K562 (cell line): ENCODE measurements around the gene LCE3E.

ENCODE experiments used
- MYNN ChIP-seq, 2 experiments: sonication (generic); formaldehyde crosslinking in 1 of 2; IDR thresholded peaks; 2 replicates each; pipeline versions ENCODE4 v1.5.0 to v1.6.1; 2016 to 2020; ENCODE audit warnings: antibody characterized with exemption in 1 of 2, missing genetic modification reagents in 1 of 2
- SMC3 ChIP-seq: conservative IDR thresholded peaks from 2 replicates; pipeline ENCODE4 v1.6.1; 2011; ENCODE audit warnings: low read depth, low read length, improper control_type of control experiment; ENCODE audit not compliant: insufficient read depth

GRCh38 chr1:152565535-152566215 lies 905 bp downstream of the LCE3E start:
- TF ChIP-seq SMC3 (no peak), MYNN (IDR thresholded peaks at IDR 0.05) (no peak), MYNN (CRISPR knock-in tag; IDR thresholded peaks at IDR 0.05) (no peak)
